Endodermal cell (in vitro differentiated cells): Measurements from ENCODE around the gene AMFR. TPM values are rescaled to one million over a fixed set of nuclear protein-coding genes. Genes with fewer than 3 reads are reported as not detected.

ENCODE experiments used
- DNase-seq: peaks from one replicate; pipeline ENCODE4 v3.0.0-alpha.2; 2017
- H3K27ac ChIP-seq: 2 replicates; pipeline ENCODE4 v1.5.1; 2013; ENCODE audit warnings: mild to moderate bottlenecking, low read depth, low read length, moderate library complexity
- H3K27me3 ChIP-seq: 2 replicates; pipeline ENCODE4 v1.6.1; 2013; ENCODE audit warnings: mild to moderate bottlenecking, low read length, moderate library complexity; ENCODE audit not compliant: insufficient read depth, control insufficient read depth, poor library complexity, severe bottlenecking
- H3K36me3 ChIP-seq: 2 replicates; pipeline ENCODE4 v1.7.0; 2013; ENCODE audit warnings: mild to moderate bottlenecking, low read length, moderate library complexity; ENCODE audit not compliant: control insufficient read depth, insufficient read depth
- H3K4me1 ChIP-seq: one replicate; pipeline ENCODE4 v1.7.0; 2013; ENCODE audit warnings: low read length; ENCODE audit not compliant: control insufficient read depth, insufficient read depth
- H3K4me3 ChIP-seq: 2 replicates; pipeline ENCODE4 v1.5.1; 2013; ENCODE audit warnings: mild to moderate bottlenecking, low read length, moderate library complexity
- H3K9ac ChIP-seq: 2 replicates; pipeline ENCODE4 v1.6.1; 2013; ENCODE audit warnings: mild to moderate bottlenecking, low read length, moderate library complexity; ENCODE audit not compliant: poor library complexity, severe bottlenecking; ENCODE audit errors: extremely low read depth
- H3K9me3 ChIP-seq: 2 replicates; pipeline ENCODE4 v1.6.1; 2013; ENCODE audit warnings: mild to moderate bottlenecking, low read length, moderate library complexity; ENCODE audit not compliant: control insufficient read depth
- H3K27ac Mint-ChIP-seq: 2 replicates; pipeline ENCODE4 v1.8.0; 2020; ENCODE audit warnings: mixed read lengths
- H3K27me3 Mint-ChIP-seq: 2 replicates; pipeline ENCODE4 v1.8.0; 2021; ENCODE audit warnings: mild to moderate bottlenecking, mixed read lengths; ENCODE audit not compliant: insufficient read depth
- H3K36me3 Mint-ChIP-seq: 2 replicates; pipeline ENCODE4 v1.8.0; 2020; ENCODE audit warnings: low read depth, mixed read lengths
- H3K4me1 Mint-ChIP-seq: 2 replicates; pipeline ENCODE4 v1.8.0; 2020; ENCODE audit warnings: mixed read lengths
- H3K4me3 Mint-ChIP-seq: 2 replicates; pipeline ENCODE4 v1.8.0; 2020; ENCODE audit warnings: mild to moderate bottlenecking, moderate library complexity, mixed read lengths
- H3K9me3 Mint-ChIP-seq: 2 replicates; pipeline ENCODE4 v1.8.0; 2020; ENCODE audit warnings: mild to moderate bottlenecking, mixed read lengths
- CTCF ChIP-seq: fragments of 200-600 bp; sonication (generic); conservative IDR thresholded peaks from 2 replicates; pipeline ENCODE4 v1.5.0; 2021; ENCODE audit warnings: antibody characterized with exemption, mild to moderate bottlenecking
- WGBS, 2 experiments: methylation state at CpG; one replicate each; pipeline versions ENCODE4 v1.1.5 to v1.1.7; 2013; ENCODE audit warnings: missing lambda C conversion rate in 2 of 2, mixed read lengths in 1 of 2; ENCODE audit not compliant: insufficient coverage in 1 of 2, insufficient read length in 1 of 2; 5-methylcytosine and 5-hydroxymethylcytosine counted together
- total RNA-seq, 2 donors: library from RNA; stranded (reverse); fragmentation: NEBNext Ultra II Directional in 1 of 2; extraction: Animal tissue kit (Norgen Biotek cat#: 25700) in 1 of 2; gene quantifications; 2 replicates in 1 of 2; 3 replicates in 1 of 2; pipeline ENCODE4 v1.2.1, GENCODE V29; 2021

AMFR gene
- total RNA-seq, 2 donors from 2014 or later, result 77.0 to 81.6 TPM

DNA sequence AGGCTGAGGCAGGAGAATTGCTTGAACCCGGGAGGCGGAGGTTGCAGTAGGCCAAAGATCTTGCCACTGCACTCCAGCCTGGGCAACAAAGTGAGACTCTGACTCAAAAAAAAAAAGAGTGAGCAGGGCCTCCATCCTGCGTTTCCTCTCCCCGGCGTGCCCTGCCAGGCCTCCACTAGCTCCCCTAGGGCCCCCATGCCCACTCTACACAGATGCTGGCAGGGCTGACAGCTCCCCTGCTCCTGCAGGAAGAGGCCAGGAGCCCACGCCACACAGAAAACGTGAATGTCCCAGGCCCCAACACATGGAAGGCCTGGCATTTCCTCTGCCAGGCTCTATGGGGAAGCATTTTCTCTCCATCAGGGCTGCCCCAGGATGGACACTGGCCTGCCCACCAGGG lies 109.4 kb downstream of the AMFR start:
- TF ChIP-seq CTCF, result no peak
- H3K27ac ChIP-seq, result no peak overlapping the region
- no peaks in the 10 kb centered on the region for H3K4me1 ChIP-seq
- no peak overlapping the region for H3K27ac Mint-ChIP-seq
- H3K4me3 ChIP-seq, result no peak overlapping the region
- no peak overlapping the region for H3K9ac ChIP-seq
- H3K4me3 Mint-ChIP-seq, result no peak overlapping the region
- WGBS, 2 experiments, result 93 to 100% methylated on average over 2 to 7 of the region's 7 CpGs
- no peaks in the 10 kb centered on the region for H3K36me3 ChIP-seq
- no peaks in the 10 kb centered on the region for H3K4me1 Mint-ChIP-seq
- DNase-seq, result no peak
- peaks cover 15% of the 10 kb centered on the region for H3K27me3 Mint-ChIP-seq
- no peaks in the 10 kb centered on the region for H3K36me3 Mint-ChIP-seq
- no peaks in the 10 kb centered on the region for H3K9me3 Mint-ChIP-seq
- H3K9me3 ChIP-seq, result no peaks in the 10 kb centered on the region
- peaks cover 14% of the 10 kb centered on the region for H3K27me3 ChIP-seq

DNA sequence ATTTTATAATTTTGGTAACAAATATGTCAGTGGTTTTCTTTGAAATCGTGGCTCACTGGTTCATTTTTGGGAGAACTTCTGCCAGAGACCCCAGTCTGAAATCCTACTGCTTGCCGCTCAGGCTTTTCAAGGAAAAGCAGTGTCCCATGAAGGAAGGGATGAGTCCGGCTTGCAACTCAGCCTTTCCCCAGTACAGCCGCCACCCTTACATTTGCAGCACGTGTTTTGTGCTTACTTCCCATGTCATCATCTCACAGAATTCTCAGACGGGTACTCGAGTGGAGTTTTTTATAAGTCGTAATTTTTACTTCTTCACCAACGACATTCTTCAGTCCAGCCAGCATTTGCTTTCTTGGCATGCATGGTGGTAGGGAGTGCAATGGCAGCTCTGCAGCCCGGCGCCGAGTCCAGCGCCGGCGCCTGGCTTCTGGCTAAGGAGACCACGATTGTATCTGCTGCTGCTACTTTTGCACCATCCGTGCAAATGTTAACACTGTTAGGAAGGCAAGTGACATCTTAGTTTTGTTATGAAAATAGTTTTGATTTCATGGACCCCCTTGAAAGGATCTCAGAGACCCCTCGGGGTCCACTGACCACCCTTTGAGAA lies 111.0 kb downstream of the AMFR start:
- Histone ChIP-seq H3K9me3 (no peaks in the 10 kb centered on the region), H3K27me3 (peaks cover 14% of the 10 kb centered on the region)

DNA sequence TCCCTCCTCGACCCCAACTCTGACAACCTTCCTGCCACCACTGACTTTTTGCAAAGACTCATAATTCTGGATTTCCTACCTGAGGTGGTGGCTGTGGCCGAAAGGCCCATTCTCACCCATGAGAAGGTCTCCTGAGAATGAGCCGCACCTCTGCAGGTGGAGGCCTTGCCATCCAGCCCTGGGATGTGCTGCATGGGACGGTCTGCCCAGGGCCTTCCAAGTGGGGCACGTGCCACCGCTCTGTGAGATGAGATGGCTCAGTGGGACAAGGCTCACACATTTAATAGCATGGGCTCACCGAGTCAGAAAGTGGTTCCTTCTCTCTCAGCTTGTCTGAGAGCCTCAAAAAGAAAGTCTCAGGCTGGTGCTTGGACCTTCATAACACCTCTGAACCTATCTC lies 112.8 kb downstream of the AMFR start:
- Histone ChIP-seq H3K4me1 (no peaks in the 10 kb centered on the region), H3K27me3 (peaks cover 8% of the 10 kb centered on the region), H3K36me3 (no peaks in the 10 kb centered on the region), H3K9me3 (no peaks in the 10 kb centered on the region), H3K4me3 (no peak overlapping the region), H3K27ac (no peak overlapping the region), H3K9ac (no peak overlapping the region)
- no peak for DNase-seq
- Mint-ChIP-seq H3K9me3 (no peaks in the 10 kb centered on the region), H3K4me1 (no peaks in the 10 kb centered on the region), H3K4me3 (no peak overlapping the region), H3K27me3 (peaks cover 16% of the 10 kb centered on the region), H3K36me3 (no peaks in the 10 kb centered on the region), H3K27ac (no peak overlapping the region)
- no peak for TF ChIP-seq CTCF
- 87 to 92% methylated on average over 5 to 7 of the region's 7 CpGs for WGBS, 2 experiments

More for the DNA sequence above, 111.0 kb downstream of the AMFR start:
- H3K4me1 ChIP-seq, result no peaks in the 10 kb centered on the region
- Mint-ChIP-seq H3K9me3 (no peaks in the 10 kb centered on the region), H3K36me3 (no peaks in the 10 kb centered on the region), H3K27me3 (peaks cover 15% of the 10 kb centered on the region), H3K27ac (no peak overlapping the region), H3K4me3 (no peak overlapping the region), H3K4me1 (no peaks in the 10 kb centered on the region)
- TF ChIP-seq CTCF, result no peak
- H3K4me3 ChIP-seq, result no peak overlapping the region
- WGBS, 2 experiments, result 95 to 98% methylated on average over 8 to 18 of the region's 18 CpGs
- DNase-seq, result no peak
- no peak overlapping the region for H3K9ac ChIP-seq
- no peaks in the 10 kb centered on the region for H3K36me3 ChIP-seq
- no peak overlapping the region for H3K27ac ChIP-seq
